ENCODE data around the gene ADAMTS15. TPM values are rescaled to one million over a fixed set of nuclear protein-coding genes. Genes with fewer than 3 reads are reported as not detected.

Gene ADAMTS15
- total RNA-seq, 1 donor from 2014 or later = 0.02 TPM

DNA sequence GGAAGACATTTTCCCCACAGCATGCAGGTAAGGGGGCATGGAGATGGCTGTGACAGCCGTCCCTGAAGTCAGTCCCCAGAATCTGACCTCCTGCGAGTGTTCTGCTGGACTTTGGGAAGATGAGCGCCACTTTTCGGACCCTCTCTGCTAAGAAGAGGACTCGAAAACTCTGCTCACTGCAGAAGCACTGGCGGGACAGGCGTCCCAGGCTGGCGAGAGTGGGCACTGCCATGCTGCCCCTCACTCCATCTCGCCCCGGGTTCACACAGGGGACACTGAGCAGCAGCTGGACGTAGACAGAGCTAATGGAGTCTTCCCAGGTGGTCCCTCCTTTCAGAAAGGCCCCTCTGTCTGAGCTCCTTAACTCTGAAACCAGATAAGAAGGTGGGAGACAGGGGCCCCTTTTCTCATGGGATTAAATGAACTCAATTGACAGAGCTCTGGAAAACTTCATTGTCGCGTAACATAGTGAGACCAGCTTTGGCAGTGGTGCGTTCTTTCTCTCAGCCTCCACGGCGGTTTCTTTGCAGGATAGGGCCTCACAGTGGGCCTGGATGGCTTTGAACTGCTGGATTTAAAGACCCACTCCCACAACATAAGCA lies 24.8 kb upstream of the ADAMTS15 start:
- Mint-ChIP-seq H3K4me1 (peaks cover 2% of the 10 kb centered on the region), H3K36me3 (ENCODE audit: low read depth) (no peaks in the 10 kb centered on the region), H3K4me3 (no peak overlapping the region), H3K27ac (no peak overlapping the region), H3K27me3 (peaks cover 39% of the 10 kb centered on the region), H3K9me3 (no peaks in the 10 kb centered on the region)
- intact Hi-C loops (cut with micrococcal nuclease) = no loop called here
- no peak for DNase-seq

DNA sequence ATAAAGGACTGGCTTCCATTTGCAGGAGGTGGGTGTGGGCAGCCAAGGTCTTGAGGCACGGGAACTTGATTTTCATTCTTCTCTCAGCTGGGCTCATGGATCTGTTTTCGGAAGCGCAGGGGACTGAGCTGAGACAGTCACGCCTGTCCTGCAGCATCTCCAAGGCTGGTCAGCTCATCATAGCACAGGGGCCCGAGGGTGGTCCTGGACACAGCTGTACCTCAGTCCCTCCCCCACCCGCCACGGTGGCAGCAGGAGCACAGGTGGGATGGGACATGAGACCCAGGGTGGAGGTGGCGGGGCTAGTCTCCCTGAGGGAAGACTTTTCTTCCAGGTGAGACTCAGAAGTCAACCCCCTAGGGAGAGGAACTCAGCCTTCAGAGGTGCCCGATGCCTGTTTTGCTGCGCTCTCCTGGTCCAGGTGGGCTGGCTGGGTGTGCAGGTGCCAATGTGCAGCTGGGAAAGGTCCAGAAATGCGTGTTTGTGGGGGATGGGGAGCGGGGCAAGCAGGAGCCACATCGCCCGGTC lies 23.8 kb upstream of the ADAMTS15 start:
- H3K36me3 Mint-ChIP-seq (ENCODE audit: low read depth) = no peaks in the 10 kb centered on the region
- no peak overlapping the region for H3K27ac Mint-ChIP-seq
- DNase-seq = no peak
- intact Hi-C loops (cut with micrococcal nuclease) = no loop called here
- H3K27me3 Mint-ChIP-seq = peaks cover 49% of the 10 kb centered on the region
- no peaks in the 10 kb centered on the region for H3K9me3 Mint-ChIP-seq
- H3K4me3 Mint-ChIP-seq = no peak overlapping the region
- peaks cover 5% of the 10 kb centered on the region for H3K4me1 Mint-ChIP-seq

DNA sequence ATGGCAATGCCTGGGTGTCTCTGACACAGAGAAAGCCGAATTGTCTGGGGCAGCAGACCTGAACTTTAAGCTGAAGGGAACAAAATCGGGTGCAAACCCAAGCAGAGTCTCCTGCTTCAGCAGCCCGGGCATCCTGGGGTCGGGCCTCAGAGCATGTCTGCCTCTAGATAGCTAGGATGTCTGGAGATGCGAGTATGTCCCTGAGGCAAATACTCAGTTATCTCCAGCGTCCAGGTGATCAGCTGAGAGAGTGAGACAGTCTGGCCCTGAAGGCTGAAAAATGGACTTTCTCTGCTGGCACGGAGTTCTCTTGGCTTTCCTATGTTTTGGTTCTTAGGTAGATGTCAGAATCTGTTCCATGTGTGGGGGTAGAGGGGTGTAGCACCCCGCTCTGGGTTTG lies 23.3 kb upstream of the ADAMTS15 start:
- intact Hi-C loops (cut with micrococcal nuclease) = no loop called here

DNA sequence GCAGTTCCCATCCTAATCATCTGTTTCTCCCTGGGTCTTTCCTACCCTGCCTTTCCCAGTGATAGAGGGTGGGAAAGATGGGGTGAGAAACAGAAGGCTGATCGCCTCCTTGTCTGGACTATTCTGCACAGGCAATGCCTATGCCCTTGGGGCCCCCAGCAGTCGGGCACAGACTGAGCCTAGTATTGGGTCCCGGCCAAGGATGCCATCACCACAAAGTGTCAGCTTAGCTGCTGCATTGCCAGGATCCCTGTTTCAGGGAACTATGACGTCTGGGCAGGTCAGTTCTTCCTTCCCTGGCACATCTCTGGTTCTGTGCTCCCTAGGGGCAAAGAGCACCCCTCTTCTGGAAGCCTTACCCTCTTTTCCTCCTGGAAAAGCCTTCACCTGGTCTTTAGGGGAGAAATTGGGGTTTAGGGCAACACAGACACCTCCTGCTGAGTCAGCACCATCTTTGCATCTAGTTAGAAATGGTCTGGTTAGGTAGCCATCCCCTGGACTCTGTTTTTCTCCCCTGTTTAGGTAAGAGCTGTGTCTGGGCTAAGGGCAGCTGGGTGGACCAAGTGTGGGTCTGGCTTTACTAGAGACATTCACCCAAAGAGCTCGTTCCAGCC lies 22.1 kb upstream of the ADAMTS15 start:
- H3K4me1 Mint-ChIP-seq = peaks cover 5% of the 10 kb centered on the region
- no peak for DNase-seq
- H3K4me3 Mint-ChIP-seq = no peak overlapping the region
- H3K9me3 Mint-ChIP-seq = no peaks in the 10 kb centered on the region
- no peaks in the 10 kb centered on the region for H3K36me3 Mint-ChIP-seq (ENCODE audit: low read depth)
- no peak overlapping the region for H3K27ac Mint-ChIP-seq
- H3K27me3 Mint-ChIP-seq = peaks cover 62% of the 10 kb centered on the region
- intact Hi-C loops (cut with micrococcal nuclease) = no loop called here

More for the DNA sequence above, 23.3 kb upstream of the ADAMTS15 start:
- H3K4me1 Mint-ChIP-seq = peaks cover 5% of the 10 kb centered on the region
- no peaks in the 10 kb centered on the region for H3K9me3 Mint-ChIP-seq
- H3K27ac Mint-ChIP-seq = no peak overlapping the region
- no peaks in the 10 kb centered on the region for H3K36me3 Mint-ChIP-seq (ENCODE audit: low read depth)
- no peak overlapping the region for H3K4me3 Mint-ChIP-seq
- no peak for DNase-seq
- peaks cover 54% of the 10 kb centered on the region for H3K27me3 Mint-ChIP-seq

DNA sequence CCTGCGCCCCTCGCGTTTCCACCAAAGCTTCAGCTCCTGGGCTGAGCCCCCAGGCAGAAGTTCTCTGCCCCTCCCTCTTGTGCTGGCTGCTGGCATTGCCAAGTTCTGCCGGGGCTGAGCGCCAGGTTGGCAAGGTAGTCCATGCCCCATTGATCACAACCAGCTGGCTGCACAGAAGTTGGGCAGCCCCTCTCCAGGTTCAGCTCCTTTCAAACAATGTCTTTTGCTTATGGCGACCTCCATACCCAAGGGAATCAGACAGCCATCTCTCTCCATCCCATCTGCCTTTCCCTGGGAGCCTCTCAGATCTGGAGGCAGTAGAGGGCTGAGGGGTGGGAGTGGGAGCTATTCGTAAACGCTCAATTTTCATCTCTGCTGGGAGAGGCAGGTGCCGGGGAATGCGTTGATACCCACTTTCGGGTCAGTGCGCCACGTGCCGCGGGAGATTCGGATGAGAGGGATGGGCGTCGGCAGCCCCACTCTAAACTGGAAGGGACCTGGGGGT lies 21.6 kb upstream of the ADAMTS15 start:
- peak overlapping the region; percentile 11 for H3K4me3 Mint-ChIP-seq
- peaks cover 5% of the 10 kb centered on the region for H3K4me1 Mint-ChIP-seq
- no peaks in the 10 kb centered on the region for H3K9me3 Mint-ChIP-seq
- no peak for DNase-seq
- intact Hi-C loops (cut with micrococcal nuclease) = no loop called here
- H3K27ac Mint-ChIP-seq = no peak overlapping the region
- H3K27me3 Mint-ChIP-seq = peaks cover 60% of the 10 kb centered on the region
- no peaks in the 10 kb centered on the region for H3K36me3 Mint-ChIP-seq (ENCODE audit: low read depth)

DNA sequence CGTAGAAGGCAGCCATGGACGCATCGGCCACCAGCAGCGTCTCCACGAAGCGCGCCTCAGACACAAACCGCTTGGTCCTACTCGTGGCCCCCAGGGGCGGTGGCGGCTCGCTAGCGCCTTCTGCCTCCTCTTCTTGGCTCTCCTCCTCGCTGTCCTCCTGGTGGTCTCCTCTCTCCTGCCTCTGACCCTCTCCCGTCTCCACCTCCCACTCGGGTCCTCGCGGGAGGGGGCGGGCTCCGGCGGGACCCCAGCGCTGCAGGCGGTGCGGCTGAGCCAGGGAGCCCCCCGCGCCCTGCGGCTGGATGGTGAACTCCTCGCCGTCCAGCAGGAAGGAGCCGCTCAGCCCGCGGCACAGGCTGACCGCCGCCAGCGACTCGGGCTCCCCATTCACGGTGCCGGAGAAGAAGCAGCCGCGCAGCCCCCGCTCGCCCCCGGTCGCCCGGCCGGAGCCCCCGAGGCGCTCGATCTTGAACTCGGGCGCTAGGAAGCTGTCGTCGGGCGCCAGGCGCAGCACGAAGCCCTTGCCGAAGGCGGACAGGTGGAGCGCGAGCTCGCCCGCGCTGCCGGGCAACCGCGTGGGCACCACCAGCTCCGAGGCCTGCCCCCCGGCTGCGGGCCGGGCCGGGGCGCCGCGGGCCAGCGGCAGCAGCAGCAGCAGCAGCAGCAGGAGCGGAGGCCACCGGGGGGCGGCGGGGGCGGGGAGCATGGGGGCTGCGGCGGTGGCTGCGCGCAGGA lies 20.7 kb upstream of the ADAMTS15 start:
- H3K9me3 Mint-ChIP-seq = no peaks in the 10 kb centered on the region
- peaks cover 5% of the 10 kb centered on the region for H3K4me1 Mint-ChIP-seq
- no peak overlapping the region for H3K4me3 Mint-ChIP-seq
- intact Hi-C loops (cut with micrococcal nuclease) = no loop called here
- peaks cover 62% of the 10 kb centered on the region for H3K27me3 Mint-ChIP-seq
- no peak for DNase-seq
- no peaks in the 10 kb centered on the region for H3K36me3 Mint-ChIP-seq (ENCODE audit: low read depth)
- no peak overlapping the region for H3K27ac Mint-ChIP-seq

DNA sequence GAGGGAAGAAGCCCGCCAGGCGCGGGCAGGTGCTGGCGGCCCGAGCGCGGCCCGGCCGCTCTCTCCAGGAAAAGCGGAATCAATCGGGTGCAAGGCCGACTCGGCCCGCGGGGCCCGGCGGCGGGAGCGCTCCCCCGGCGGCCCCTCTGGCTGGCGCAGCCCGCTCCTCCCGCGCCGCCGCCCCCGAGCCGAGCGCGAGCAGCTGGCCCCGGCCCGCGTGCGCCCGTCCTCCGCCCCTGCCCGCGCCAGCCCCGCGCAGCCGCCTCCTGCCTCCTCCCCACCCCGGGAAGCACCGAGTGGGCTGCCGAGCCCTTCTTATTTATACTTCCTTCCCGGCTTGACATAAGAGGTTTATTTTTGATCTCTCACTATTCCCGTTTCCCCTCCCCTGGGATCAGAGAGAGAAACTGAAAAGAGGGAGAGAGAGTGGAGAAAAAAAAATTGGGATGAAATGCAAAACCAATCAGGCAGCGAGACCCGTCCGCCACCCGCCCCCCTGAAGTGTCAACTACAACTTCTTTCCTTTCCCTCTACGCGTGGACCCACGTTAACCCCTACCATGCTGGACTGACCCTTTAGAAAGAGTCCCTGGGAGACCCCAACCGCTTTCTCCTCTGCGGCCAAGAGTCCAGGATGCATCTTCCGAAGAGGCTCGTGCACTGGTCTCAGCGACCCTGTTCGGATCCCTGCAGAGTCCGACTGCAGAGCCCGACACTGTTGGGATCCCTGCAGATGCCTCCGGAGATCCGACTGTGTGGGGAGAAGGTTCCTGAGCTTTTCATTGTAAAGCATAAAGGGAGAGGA lies 19.9 kb upstream of the ADAMTS15 start, which contains the start of gene ADAMTS8:
TSS of gene ADAMTS8 (minus strand) at position 294 of the 804 bp plus-strand sequence. CDS start 323 bp downstream, outside the sequence.
- Mint-ChIP-seq H3K4me1 (peaks cover 5% of the 10 kb centered on the region), H3K9me3 (no peaks in the 10 kb centered on the region), H3K27me3 (peaks cover 62% of the 10 kb centered on the region), H3K27ac (peak within 1 kb of the TSS; percentile 20), H3K36me3 (ENCODE audit: low read depth) (no peaks in the 10 kb centered on the region), H3K4me3 (peak within 1 kb of the TSS; percentile 70)
- DNase-seq = no peak
- intact Hi-C loops (cut with micrococcal nuclease) = no loop called here

DNA sequence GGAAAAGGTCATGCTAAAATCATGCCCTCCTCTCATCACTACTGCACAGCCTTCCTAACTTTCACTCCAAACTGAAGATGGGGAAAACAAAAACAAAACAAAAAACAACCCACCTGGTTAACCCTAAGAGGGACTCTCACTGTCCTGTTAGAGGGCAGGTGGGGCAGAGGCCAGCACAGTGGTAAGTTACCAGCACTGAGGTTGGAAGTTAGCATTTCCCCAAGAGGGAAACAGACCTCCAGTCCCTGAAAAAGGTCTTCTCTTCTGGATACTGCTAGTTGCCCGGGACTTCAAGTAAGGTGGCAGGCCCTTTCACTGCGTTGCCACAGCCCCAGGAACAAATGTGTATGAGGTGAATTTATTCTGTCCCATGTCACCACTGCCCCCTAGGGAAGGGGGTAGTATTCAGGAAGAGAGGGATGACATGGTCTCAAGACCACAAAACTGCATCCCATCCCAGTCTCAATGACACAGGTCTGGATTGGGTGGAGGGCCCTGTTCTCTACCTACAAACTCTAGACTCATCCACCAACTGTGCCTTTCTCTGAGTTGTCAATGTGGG lies 19.2 kb upstream of the ADAMTS15 start:
- Mint-ChIP-seq H3K36me3 (ENCODE audit: low read depth) (no peaks in the 10 kb centered on the region), H3K9me3 (no peaks in the 10 kb centered on the region), H3K4me1 (peaks cover 5% of the 10 kb centered on the region), H3K27me3 (peaks cover 62% of the 10 kb centered on the region), H3K27ac (peak overlapping the region; percentile 20), H3K4me3 (peak overlapping the region; percentile 70)
- intact Hi-C loops (cut with micrococcal nuclease) = no loop called here
- DNase-seq = no peak

DNA sequence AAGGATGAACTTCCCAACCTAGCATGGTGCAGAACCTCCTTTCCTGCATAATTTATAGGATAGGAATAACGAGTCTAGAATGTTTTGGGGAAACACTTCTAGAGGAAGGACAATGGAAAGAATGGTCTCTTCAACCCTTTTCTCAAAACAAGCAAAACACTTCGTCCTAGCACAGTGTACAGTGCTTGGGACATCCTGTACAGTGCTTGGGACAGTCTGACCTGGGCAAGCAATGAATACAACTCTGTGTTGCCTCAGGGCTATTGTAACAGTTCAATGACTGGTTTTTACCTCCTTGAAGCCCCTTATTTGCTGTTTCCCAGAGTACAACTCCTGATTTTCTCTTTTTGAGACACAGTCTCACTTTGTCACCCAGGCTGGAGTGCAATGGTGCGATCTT lies 18.5 kb upstream of the ADAMTS15 start:
- H3K4me3 Mint-ChIP-seq = no peak overlapping the region
- H3K27me3 Mint-ChIP-seq = peaks cover 54% of the 10 kb centered on the region
- no peak for DNase-seq
- no peaks in the 10 kb centered on the region for H3K9me3 Mint-ChIP-seq
- intact Hi-C loops (cut with micrococcal nuclease) = no loop called here
- H3K4me1 Mint-ChIP-seq = peaks cover 5% of the 10 kb centered on the region
- no peaks in the 10 kb centered on the region for H3K36me3 Mint-ChIP-seq (ENCODE audit: low read depth)
- H3K27ac Mint-ChIP-seq = no peak overlapping the region

DNA sequence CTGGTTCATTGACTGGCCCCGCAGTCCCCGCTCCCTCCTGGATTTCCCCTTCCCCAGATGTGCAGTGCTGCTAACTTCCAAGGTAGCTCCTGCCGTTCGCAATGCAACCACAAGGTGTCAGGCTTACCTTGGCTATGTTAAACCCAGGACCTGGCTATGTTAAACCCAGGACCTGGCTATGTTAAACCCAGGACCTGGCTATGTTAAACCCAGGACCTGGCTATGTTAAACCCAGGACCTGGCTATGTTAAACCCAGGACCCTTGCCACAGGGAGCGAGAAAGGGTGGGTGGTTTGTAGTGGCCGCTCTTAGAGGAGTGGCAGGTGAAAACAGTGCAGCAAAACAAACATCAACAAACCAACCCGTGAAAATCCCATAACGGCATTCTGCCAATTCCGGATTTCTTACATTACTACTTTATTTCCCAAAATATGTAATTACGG lies 17.1 kb upstream of the ADAMTS15 start:
- no peak overlapping the region for H3K4me3 Mint-ChIP-seq

DNA sequence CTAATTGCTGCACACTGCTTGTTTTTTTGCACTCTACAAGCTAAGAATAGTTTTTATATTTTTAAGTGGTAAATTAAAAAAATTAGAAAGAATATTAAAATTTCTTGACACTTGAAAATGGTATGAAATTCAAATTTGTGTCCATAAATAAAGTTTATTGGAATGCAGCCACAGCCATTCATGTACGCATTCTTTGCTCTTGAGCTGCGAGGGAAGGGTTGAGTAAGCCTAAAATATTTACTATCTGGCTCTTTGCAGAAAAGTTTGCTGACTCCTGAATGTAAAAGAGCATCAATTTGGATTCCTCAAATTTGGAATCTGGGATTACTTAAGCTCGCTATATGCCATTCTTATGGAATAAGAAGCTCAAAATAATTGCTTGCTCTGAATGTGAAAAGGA lies 16.6 kb upstream of the ADAMTS15 start:
- intact Hi-C loops (cut with micrococcal nuclease) = loop anchor here (1.0 kb wide), 2 partner anchors 218 to 462 kb away; no protein-coding TSS in a partner anchor
- no peak for DNase-seq
- no peak overlapping the region for H3K27ac Mint-ChIP-seq
- no peaks in the 10 kb centered on the region for H3K36me3 Mint-ChIP-seq (ENCODE audit: low read depth)
- no peaks in the 10 kb centered on the region for H3K9me3 Mint-ChIP-seq
- no peak overlapping the region for H3K4me3 Mint-ChIP-seq
- H3K4me1 Mint-ChIP-seq = peaks cover 6% of the 10 kb centered on the region
- peaks cover 43% of the 10 kb centered on the region for H3K27me3 Mint-ChIP-seq

More for the DNA sequence above, 17.1 kb upstream of the ADAMTS15 start:
- no peaks in the 10 kb centered on the region for H3K36me3 Mint-ChIP-seq (ENCODE audit: low read depth)
- H3K4me1 Mint-ChIP-seq = peaks cover 5% of the 10 kb centered on the region
- no peak overlapping the region for H3K27ac Mint-ChIP-seq
- intact Hi-C loops (cut with micrococcal nuclease) = loop anchor here (1.0 kb wide), 2 partner anchors 218 to 463 kb away; no protein-coding TSS in a partner anchor
- H3K9me3 Mint-ChIP-seq = no peaks in the 10 kb centered on the region
- peak; percentile 92 for DNase-seq
- peaks cover 46% of the 10 kb centered on the region for H3K27me3 Mint-ChIP-seq

DNA sequence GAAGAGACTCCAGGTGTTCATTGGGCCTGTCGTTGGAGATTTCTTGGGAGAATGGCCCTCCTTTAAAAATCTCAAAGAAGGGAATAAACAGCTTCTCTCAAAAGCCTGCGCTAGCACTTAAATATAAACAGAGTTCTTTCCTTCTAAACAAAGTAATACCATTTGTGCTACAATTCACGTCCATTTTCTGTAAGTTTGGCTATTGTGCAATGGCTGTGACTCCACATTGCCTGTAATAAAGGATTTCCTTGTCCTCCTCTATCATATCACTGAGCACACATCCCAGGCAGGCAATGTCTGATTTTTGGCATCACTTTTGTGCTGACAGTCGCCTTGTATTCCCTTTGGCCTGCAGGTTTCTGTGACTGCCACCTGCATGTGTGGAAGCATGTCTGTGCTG lies 15.1 kb upstream of the ADAMTS15 start:
- intact Hi-C loops (cut with micrococcal nuclease) = no loop called here
- no peak for DNase-seq
- no peaks in the 10 kb centered on the region for H3K36me3 Mint-ChIP-seq (ENCODE audit: low read depth)
- no peak overlapping the region for H3K27ac Mint-ChIP-seq
- peaks cover 10% of the 10 kb centered on the region for H3K4me1 Mint-ChIP-seq
- peaks cover 39% of the 10 kb centered on the region for H3K27me3 Mint-ChIP-seq
- no peak overlapping the region for H3K4me3 Mint-ChIP-seq
- H3K9me3 Mint-ChIP-seq = no peaks in the 10 kb centered on the region

All from activated CD4-positive, alpha-beta T cell treated with anti-CD3 and anti-CD28 coated beads, Interleukin-2, amount 10 ng/mL, durations not matched to agents 24 days and 14 days (primary cell).